GM19099 (cell line): ENCODE results near the gene ATOH1.

ENCODE experiments used
- POLR2A ChIP-seq: IDR thresholded peaks from 3 replicates; pipeline ENCODE4 v1.6.1; 2011; ENCODE audit warnings: low read depth; ENCODE audit not compliant: insufficient read length; ENCODE audit errors: extremely low read depth

Gene ATOH1

DNA sequence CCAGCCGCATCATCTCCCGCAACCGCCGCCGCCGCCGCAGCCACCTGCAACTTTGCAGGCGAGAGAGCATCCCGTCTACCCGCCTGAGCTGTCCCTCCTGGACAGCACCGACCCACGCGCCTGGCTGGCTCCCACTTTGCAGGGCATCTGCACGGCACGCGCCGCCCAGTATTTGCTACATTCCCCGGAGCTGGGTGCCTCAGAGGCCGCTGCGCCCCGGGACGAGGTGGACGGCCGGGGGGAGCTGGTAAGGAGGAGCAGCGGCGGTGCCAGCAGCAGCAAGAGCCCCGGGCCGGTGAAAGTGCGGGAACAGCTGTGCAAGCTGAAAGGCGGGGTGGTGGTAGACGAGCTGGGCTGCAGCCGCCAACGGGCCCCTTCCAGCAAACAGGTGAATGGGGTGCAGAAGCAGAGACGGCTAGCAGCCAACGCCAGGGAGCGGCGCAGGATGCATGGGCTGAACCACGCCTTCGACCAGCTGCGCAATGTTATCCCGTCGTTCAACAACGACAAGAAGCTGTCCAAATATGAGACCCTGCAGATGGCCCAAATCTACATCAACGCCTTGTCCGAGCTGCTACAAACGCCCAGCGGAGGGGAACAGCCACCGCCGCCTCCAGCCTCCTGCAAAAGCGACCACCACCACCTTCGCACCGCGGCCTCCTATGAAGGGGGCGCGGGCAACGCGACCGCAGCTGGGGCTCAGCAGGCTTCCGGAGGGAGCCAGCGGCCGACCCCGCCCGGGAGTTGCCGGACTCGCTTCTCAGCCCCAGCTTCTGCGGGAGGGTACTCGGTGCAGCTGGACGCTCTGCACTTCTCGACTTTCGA, 654 bp downstream of the ATOH1 start:
- TF ChIP-seq POLR2A, result no peak

DNA sequence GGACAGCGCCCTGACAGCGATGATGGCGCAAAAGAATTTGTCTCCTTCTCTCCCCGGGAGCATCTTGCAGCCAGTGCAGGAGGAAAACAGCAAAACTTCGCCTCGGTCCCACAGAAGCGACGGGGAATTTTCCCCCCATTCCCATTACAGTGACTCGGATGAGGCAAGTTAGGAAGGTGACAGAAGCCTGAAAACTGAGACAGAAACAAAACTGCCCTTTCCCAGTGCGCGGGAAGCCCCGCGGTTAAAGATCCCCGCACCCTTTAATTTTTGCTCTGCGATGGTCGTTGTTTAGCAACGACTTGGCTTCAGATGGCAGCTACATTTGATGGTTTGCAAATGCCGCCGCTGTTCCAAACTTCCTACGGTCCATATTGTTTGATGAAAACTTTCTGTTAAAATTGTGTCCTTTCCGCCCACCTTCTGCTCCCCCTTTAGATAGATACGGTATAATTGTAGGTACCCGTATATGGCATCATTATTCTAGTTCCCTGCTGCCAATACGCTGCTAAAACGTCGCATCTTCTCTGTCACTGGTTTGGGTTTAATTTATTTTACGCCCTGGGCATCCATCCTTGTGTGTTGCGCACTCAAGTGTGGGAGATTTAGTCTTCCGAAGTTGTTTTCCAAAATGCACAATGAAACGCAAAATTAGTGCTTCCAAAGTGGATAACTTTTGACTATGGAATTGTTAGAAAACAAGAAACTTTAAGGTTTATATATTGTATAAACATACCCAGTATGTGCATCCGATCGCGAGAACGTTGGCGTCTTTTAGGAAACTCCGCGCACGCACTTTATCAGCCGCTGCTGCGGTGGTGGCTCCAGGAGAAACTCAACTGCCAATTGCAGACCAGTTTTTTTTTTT, 1.5 kb downstream of the ATOH1 start:
- TF ChIP-seq POLR2A, result no peak

DNA sequence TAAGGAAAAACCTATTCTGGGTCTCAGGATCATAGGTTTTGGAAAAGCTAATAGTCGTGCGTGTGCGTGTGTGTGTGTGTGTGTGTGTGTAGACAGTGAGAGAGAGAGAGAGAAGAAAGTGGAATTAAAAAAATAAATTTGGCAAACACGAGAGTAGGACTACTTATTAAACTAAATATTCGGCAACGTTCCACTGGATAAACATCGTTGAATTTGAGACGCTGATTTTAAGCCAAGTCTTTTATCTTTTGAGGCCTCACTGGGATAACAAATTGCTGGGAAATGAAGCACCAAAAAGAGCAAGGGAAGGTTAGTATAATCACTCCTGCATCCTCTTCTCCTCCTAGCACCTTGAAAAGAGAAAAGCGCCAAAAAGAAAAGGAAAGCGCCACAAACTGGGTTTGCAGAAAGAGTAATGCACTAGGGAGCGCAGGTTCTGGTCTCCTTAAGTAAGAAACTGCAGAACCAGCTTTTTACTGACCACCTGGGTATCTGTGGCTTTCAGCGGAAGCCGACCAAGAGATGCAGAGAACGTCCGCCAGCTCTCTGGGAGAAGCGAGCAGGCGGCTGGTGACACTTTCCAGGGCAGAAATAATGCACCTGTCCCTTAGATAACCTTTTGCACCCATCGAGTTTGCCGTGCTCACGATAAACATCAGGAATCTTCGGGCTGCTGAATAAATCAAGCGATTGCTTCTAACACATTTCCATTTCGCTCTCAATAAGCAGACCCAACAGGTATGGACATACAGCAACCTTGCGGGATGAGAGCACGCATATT, 3.4 kb downstream of the ATOH1 start:
- no peak for TF ChIP-seq POLR2A

DNA sequence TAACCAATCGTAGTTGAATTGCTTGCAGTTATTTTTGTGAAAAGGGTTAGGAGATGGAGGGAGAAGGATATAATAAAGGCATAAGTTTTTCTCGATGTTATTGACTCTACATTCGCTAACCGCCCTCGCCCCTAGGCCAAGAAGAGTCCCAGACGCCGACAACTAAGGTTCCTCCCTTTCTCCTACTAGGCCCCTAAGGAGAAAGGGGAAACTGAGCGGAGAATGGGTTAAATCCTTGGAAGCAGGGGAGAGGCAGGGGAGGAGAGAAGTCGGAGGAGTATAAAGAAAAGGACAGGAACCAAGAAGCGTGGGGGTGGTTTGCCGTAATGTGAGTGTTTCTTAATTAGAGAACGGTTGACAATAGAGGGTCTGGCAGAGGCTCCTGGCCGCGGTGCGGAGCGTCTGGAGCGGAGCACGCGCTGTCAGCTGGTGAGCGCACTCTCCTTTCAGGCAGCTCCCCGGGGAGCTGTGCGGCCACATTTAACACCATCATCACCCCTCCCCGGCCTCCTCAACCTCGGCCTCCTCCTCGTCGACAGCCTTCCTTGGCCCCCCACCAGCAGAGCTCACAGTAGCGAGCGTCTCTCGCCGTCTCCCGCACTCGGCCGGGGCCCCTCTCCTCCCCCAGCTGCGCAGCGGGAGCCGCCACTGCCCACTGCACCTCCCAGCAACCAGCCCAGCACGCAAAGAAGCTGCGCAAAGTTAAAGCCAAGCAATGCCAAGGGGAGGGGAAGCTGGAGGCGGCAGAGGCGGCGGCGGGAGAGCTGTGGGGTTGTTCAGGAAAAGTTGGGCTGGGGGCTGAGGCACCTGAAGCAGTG, 5.9 kb downstream of the ATOH1 start:
- TF ChIP-seq POLR2A, result no peak

DNA sequence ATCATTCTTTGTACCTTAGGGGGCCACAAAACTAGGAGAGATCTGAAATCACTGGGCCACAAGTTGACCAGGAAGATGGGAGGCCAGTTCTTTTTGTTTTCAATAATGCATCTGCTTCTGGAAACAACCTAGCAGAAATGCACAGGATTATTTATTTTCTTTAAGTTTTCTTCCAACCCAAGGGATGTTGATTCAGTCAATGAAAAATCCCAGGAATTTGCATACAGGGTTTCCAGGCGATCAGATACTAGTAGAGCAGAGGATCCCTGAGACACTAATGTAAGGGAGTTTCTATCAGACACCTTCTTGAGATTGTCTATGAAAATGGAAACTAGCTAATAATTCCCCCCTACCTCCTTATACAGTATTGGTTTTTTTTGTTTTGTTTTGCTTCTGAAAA, 7.4 kb downstream of the ATOH1 start:
- TF ChIP-seq POLR2A, result no peak

DNA sequence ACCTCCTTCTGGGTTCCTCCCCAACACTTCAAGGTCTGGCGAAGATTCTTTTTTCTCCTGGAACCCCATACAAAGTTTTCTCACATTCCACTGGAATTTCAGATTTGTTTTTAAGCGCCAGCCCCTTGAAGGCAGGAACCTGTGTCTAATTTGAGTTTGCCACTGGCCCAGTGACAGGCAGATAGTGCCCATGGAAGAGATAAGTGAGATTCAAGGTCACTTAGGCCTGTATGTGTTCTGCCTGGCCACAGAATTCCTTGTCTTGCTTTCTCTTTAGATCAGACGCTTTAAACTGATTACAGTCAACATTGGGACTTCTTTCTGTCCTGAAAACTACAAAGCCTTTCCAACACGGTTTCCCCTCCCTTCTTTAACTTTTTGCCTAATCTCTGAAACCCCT, 11.2 kb downstream of the ATOH1 start:
- TF ChIP-seq POLR2A, result no peak

DNA sequence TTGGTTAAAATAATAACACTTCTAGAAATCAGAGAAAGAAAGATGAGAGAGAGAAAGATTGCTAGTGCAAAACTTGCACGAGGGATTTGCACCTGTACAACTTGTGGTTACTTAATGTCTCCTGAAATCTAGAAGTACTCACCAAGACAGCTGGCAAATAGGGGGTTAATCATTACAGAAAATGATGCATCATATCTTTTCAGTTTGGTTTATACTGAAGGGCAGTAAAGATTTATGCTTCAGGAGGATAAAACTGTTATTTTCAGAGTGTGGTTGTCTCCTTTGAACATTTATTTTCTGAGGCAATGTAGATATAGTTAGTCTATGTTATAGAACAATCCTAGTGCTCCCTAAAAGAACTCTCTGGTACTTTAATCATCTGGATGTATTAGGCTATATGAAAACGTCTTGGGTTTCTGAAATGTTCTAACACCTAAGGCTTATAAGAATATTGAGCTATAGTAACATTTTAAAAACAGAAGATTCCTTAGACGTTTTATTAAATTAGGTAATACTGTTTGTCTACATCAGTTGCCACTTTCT, 13.3 kb downstream of the ATOH1 start:
- TF ChIP-seq POLR2A, result no peak

DNA sequence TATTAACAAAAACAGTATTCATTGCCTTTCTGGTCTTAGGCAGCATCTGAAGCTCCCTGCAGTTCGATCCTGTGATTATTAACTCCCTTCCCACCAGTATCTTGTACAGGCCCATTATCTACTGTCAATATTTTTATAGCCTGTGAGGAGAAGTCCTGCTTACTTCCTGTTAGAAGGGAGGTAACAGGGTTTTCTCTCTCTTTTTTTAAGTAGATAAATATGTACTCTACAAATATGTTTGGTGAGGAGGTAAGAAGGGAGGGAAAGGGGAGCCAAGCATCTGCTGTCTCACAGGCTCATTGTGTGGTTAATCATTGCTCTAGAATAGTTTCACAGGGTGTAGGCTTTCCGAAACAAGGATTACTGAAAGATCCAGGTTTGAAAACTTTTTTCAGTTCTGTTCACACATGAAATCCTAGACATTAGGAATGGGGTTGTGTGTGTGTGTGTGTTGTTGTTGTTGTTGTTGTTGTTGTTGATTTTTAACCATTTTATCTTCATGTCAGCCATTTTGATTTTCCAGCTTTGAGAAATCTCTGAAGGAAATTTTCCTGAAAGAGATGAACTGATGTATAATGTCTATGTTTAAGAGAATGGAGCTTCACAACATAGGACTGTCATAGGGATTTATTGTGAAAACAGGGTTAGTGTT, 14.2 kb downstream of the ATOH1 start:
- TF ChIP-seq POLR2A, result no peak

DNA sequence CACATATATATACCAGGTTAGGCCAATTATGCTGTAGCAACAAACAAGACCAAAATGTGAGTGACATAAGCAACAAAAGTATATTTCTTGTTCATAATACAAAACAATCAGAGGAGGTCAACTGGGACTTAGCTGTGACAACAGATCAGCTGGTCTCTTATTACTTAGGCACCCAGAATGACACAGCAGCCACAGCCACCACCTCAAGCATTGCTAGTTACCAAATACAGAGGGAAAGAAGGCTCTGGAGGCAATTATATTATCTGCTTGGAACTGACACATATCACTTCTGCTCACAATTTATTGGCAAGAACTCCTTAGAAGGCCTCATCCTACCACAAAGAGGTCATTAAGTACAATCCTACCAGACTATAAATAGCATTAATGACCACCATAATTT, 15.2 kb downstream of the ATOH1 start:
- TF ChIP-seq POLR2A, result no peak

DNA sequence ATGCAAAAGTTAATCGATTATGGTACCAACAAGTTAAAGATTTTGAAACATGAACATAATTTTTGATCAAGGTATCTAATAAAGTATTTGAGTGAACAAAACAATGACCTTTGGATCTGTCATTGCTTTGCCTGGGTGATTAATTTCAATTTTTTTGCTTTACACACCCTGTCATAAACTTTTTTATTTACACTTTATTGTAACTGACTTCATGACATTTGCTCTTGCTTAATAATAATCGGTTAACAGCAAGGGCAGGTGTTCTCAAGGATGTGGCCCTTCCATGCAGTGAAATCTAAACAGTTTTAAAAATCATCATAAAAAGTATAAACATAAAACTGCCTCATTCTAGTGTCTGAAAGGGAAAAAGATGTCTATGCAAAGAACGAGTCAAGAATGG, 24.1 kb downstream of the ATOH1 start:
- no peak for TF ChIP-seq POLR2A

DNA sequence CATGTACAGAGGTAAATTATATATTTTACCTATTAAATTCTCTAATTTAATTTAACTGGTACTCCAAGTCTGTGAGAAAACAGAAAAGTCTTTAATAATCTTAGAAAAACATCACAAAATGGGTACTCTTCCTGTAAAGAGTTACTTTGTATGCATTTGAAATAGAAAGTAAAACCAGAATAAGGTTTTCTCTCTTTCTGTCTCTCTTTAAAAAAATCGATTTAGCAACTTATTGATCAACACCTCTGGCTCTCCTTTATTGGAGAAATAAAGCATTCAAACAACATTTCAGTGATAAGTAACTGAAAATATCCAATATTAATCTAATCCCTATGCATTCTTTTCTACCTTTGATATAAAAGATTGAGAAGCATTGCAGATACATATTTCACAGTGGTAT, 27.4 kb downstream of the ATOH1 start:
- TF ChIP-seq POLR2A, result no peak

DNA sequence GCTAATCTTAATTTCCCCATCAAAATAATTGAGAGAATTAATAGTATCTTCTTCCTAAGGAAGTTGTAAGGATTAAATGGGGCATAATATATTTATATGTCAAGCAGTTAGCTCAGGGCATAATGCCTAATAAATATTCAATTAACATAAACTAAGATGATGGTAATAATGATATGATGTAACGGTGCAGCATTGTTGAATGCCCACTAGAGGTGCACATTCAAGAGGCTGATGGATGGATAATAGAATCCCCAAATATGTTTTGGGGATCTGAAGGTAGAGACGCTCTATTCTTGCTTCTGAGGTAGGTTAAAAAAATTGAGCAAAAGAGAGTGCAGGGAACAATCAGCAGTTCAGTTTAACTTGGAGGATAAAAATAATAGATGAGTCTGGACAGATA, 37.1 kb downstream of the ATOH1 start:
- no peak for TF ChIP-seq POLR2A

DNA sequence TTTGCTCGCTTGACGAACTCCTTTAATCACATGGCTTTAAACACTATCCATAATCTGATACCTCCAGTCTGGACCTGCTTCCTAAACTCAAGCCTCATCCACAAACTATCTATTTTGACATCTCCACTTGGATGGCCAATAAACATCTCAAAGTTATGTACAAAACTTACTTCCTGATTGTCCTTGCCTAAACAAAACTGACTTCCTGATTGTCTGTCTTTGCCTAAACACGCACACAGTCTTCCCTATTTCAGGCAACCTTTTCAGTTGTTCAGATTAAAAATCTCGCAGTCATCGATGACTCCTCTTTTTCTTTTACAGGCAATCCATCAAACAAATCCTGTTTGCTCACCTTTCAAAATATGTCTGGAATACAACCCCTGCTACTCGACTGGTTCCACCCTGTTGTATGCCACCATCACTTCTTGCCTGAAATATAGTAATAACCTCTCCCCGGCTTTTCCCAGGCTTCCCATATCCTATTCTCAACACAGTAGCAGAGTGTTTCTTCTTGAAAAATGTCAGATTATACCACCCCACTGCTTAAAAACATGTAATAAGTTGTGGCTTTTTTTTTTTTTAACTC, 39.0 kb downstream of the ATOH1 start:
- TF ChIP-seq POLR2A, result no peak
